Measurements from ENCODE around the gene FOCAD. TPM values are rescaled to one million over a fixed set of nuclear protein-coding genes. Genes with fewer than 3 reads are reported as not detected.

Gene FOCAD
- total RNA-seq, 1 donor from 2014 or later: 48.2 TPM

DNA sequence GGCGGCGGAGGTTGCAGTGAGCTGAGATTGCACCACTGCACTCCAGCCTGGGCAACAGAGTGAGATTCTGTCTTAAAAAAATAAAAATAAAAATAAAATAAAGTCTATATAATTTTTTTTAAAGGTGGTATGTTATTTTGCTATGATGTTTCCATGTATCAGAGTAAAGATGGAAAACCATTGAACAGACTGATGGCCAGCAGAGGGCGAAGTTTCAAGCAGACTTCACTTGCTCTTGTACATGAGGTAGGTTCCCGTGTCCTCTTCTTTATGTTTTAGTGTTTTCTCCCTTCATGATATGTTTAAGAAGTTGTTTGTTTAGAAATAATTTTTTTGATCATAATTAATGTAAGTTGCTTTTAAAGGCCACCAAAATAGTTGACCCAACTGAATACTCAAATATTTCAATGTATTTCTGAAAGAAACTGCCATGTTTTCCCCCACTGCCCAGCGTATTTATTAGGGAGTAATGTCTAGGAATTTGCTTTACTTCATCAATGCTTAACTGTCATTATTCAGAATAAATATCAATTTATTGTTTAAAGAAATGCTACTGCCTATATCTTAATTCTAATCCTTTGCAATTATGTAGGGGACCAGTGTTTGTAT is 201.0 kb downstream of the FOCAD start:
- Mint-ChIP-seq H3K27ac (ENCODE audit: unreplicated experiment) (no peak overlapping the region), H3K36me3 (ENCODE audit: low read depth, unreplicated experiment) (peaks cover 11% of the 10 kb centered on the region), H3K4me1 (ENCODE audit: low read depth, unreplicated experiment) (no peaks in the 10 kb centered on the region), H3K4me3 (ENCODE audit: unreplicated experiment) (no peak overlapping the region), H3K9me3 (ENCODE audit: unreplicated experiment) (no peaks in the 10 kb centered on the region), H3K27me3 (ENCODE audit: low read depth, unreplicated experiment) (no peaks in the 10 kb centered on the region)
- Histone ChIP-seq H3K4me1 (ENCODE audit: insufficient read depth, low read length) (no peaks in the 10 kb centered on the region), H3K4me2 (ENCODE audit: low read length) (no peak overlapping the region), H3K27me3 (ENCODE audit: insufficient read depth, low read length) (no peaks in the 10 kb centered on the region), H3K36me3 (ENCODE audit: insufficient read depth, low read length) (peaks cover 15% of the 10 kb centered on the region), H2AFZ (ENCODE audit: low read depth, low read length) (no peak overlapping the region), H3K9me3 (ENCODE audit: insufficient read depth, low read depth, low read length) (no peaks in the 10 kb centered on the region), H3K9ac (ENCODE audit: low read length) (no peak overlapping the region), H3K4me3 (ENCODE audit: insufficient read depth, low read depth, low read length) (no peak overlapping the region), H3K27ac (ENCODE audit: low read depth, low read length) (no peak overlapping the region), H4K20me1 (ENCODE audit: insufficient read depth, low read length) (no peaks in the 10 kb centered on the region), H3K79me2 (ENCODE audit: insufficient read depth, low read length) (no peaks in the 10 kb centered on the region)
- DNase-seq (ENCODE audit: low read depth): peak; percentile 11
- peak; percentile 41 for FAIRE-seq
- peak; percentile 65 for TF ChIP-seq CTCF (IDR thresholded peaks at IDR 0.05; ENCODE audit: insufficient read depth, low read depth, low read length)
- no peak for TF ChIP-seq EZH2 (IDR thresholded peaks at IDR 0.05; ENCODE audit: insufficient read depth, low read length)

- Histone ChIP-seq H3K9ac (ENCODE audit: low read length) (no peak overlapping the region), H3K9me3 (ENCODE audit: insufficient read depth, low read depth, low read length) (no peaks in the 10 kb centered on the region), H3K36me3 (ENCODE audit: insufficient read depth, low read length) (no peaks in the 10 kb centered on the region), H3K27ac (ENCODE audit: low read depth, low read length) (no peak overlapping the region), H3K4me3 (ENCODE audit: insufficient read depth, low read depth, low read length) (no peak overlapping the region), H3K27me3 (ENCODE audit: insufficient read depth, low read length) (no peaks in the 10 kb centered on the region), H3K4me1 (ENCODE audit: insufficient read depth, low read length) (no peaks in the 10 kb centered on the region), H3K4me2 (ENCODE audit: low read length) (no peak overlapping the region), H3K79me2 (ENCODE audit: insufficient read depth, low read length) (no peaks in the 10 kb centered on the region), H2AFZ (ENCODE audit: low read depth, low read length) (no peak overlapping the region), H4K20me1 (ENCODE audit: insufficient read depth, low read length) (peaks cover 5% of the 10 kb centered on the region)
- Mint-ChIP-seq H3K9me3 (ENCODE audit: unreplicated experiment) (no peaks in the 10 kb centered on the region), H3K27ac (ENCODE audit: unreplicated experiment) (peak overlapping the region; percentile 79), H3K27me3 (ENCODE audit: low read depth, unreplicated experiment) (no peaks in the 10 kb centered on the region), H3K4me3 (ENCODE audit: unreplicated experiment) (no peak overlapping the region), H3K4me1 (ENCODE audit: low read depth, unreplicated experiment) (peaks cover 15% of the 10 kb centered on the region), H3K36me3 (ENCODE audit: low read depth, unreplicated experiment) (no peaks in the 10 kb centered on the region)
- DNase-seq (ENCODE audit: low read depth) (peak; percentile 44), FAIRE-seq (no peak)
- TF ChIP-seq EZH2 (IDR thresholded peaks at IDR 0.05; ENCODE audit: insufficient read depth, low read length): no peak
- TF ChIP-seq CTCF (IDR thresholded peaks at IDR 0.05; ENCODE audit: insufficient read depth, low read depth, low read length): no peak
Measured at GRCh38 chr9:20898885-20899554, 215.0 kb downstream of the FOCAD start.

- Mint-ChIP-seq H3K36me3 (ENCODE audit: low read depth, unreplicated experiment) (peaks cover 3% of the 10 kb centered on the region), H3K27ac (ENCODE audit: unreplicated experiment) (no peak overlapping the region), H3K27me3 (ENCODE audit: low read depth, unreplicated experiment) (no peaks in the 10 kb centered on the region), H3K4me3 (ENCODE audit: unreplicated experiment) (no peak overlapping the region), H3K9me3 (ENCODE audit: unreplicated experiment) (no peaks in the 10 kb centered on the region), H3K4me1 (ENCODE audit: low read depth, unreplicated experiment) (peaks cover 14% of the 10 kb centered on the region)
- DNase-seq (ENCODE audit: low read depth) (no peak), FAIRE-seq (no peak)
- Histone ChIP-seq H3K9ac (ENCODE audit: low read length) (no peak overlapping the region), H4K20me1 (ENCODE audit: insufficient read depth, low read length) (no peaks in the 10 kb centered on the region), H3K4me3 (ENCODE audit: insufficient read depth, low read depth, low read length) (no peak overlapping the region), H3K36me3 (ENCODE audit: insufficient read depth, low read length) (peaks cover 4% of the 10 kb centered on the region), H3K27ac (ENCODE audit: low read depth, low read length) (no peak overlapping the region), H3K4me1 (ENCODE audit: insufficient read depth, low read length) (no peaks in the 10 kb centered on the region), H3K9me3 (ENCODE audit: insufficient read depth, low read depth, low read length) (no peaks in the 10 kb centered on the region), H3K4me2 (ENCODE audit: low read length) (no peak overlapping the region), H3K27me3 (ENCODE audit: insufficient read depth, low read length) (no peaks in the 10 kb centered on the region), H2AFZ (ENCODE audit: low read depth, low read length) (no peak overlapping the region), H3K79me2 (ENCODE audit: insufficient read depth, low read length) (no peaks in the 10 kb centered on the region)
- no peak for TF ChIP-seq EZH2 (IDR thresholded peaks at IDR 0.05; ENCODE audit: insufficient read depth, low read length)
- TF ChIP-seq CTCF (IDR thresholded peaks at IDR 0.05; ENCODE audit: insufficient read depth, low read depth, low read length): no peak
Measured at GRCh38 chr9:20903212-20903611, 219.2 kb downstream of the FOCAD start.
